ENCODE results near the gene ARL8B. TPM values are rescaled to one million over a fixed set of nuclear protein-coding genes. Genes with fewer than 3 reads are reported as not detected.
"Not testable (repeated sequence)": the region's sequence is repeated elsewhere in the genome, so short reads cannot be mapped to it uniquely, and the experiment has no call there.

The ARL8B gene
- total RNA-seq, 2 experiments from 2014 or later: 33.9 to 38.9 TPM

GRCh38 chr3:5110337-5110736 is 11.8 kb upstream of the ARL8B start:
- ChIA-PET CTCF (interaction anchor here (1.2 to 1.4 kb wide), 2 partner anchors 11 to 399 kb away, joined by 3 to 4 read pairs; no protein-coding TSS in a partner anchor), POLR2A (interaction anchor here (0.7 kb wide), 1 partner anchor 736 kb away, joined by 3 read pairs; no protein-coding TSS in a partner anchor)
- DNase-seq: no peak
- TF ChIP-seq CTCF (IDR thresholded peaks at IDR 0.05): no peak
- no peak for ATAC-seq
- Mint-ChIP-seq H3K27me3 (no peaks in the 10 kb centered on the region), H3K36me3 (ENCODE audit: low read depth) (no peaks in the 10 kb centered on the region), H3K4me3 (no peak overlapping the region), H3K4me1 (ENCODE audit: low read depth) (peaks cover 4% of the 10 kb centered on the region), H3K9me3 (no peaks in the 10 kb centered on the region), H3K27ac (no peak overlapping the region)
- intact Hi-C loops (cut with micrococcal nuclease): no loop called here

GRCh38 chr3:5112043-5112442 is 10.0 kb upstream of the ARL8B start:
- TF ChIP-seq CTCF (IDR thresholded peaks at IDR 0.05): no peak
- POLR2A ChIA-PET: interaction anchor here (0.6 to 1.4 kb wide), 2 partner anchors 14 to 35 kb away, joined by 3 read pairs; no protein-coding TSS in a partner anchor
- peak; percentile 65 for ATAC-seq
- Mint-ChIP-seq H3K27ac (no peak overlapping the region), H3K9me3 (no peaks in the 10 kb centered on the region), H3K4me1 (ENCODE audit: low read depth) (peaks cover 4% of the 10 kb centered on the region), H3K36me3 (ENCODE audit: low read depth) (no peaks in the 10 kb centered on the region), H3K4me3 (no peak overlapping the region), H3K27me3 (no peaks in the 10 kb centered on the region)
- CTCF ChIA-PET: interaction anchor here (0.9 to 1.7 kb wide), 3 partner anchors 9 to 13 kb away, joined by 3 to 7 read pairs (median 4); no protein-coding TSS in a partner anchor
- intact Hi-C loops (cut with micrococcal nuclease): no loop called here
- DNase-seq: no peak

GRCh38 chr3:5113726-5114125 is 8.4 kb upstream of the ARL8B start:
- H3K27me3 Mint-ChIP-seq; H3K9me3 Mint-ChIP-seq; intact Hi-C loops (cut with micrococcal nuclease); H3K4me3 Mint-ChIP-seq; H3K27ac Mint-ChIP-seq; CTCF ChIA-PET; ATAC-seq; H3K4me1 Mint-ChIP-seq (ENCODE audit: low read depth); POLR2A ChIA-PET; H3K36me3 Mint-ChIP-seq (ENCODE audit: low read depth); DNase-seq: not testable (repeated sequence)

GRCh38 chr3:5115506-5116162 is 6.5 kb upstream of the ARL8B start:
- Mint-ChIP-seq H3K4me1 (ENCODE audit: low read depth) (peaks cover 4% of the 10 kb centered on the region), H3K27me3 (no peaks in the 10 kb centered on the region), H3K27ac (no peak overlapping the region), H3K9me3 (no peaks in the 10 kb centered on the region), H3K4me3 (no peak overlapping the region), H3K36me3 (ENCODE audit: low read depth) (no peaks in the 10 kb centered on the region)
- TF ChIP-seq CTCF (IDR thresholded peaks at IDR 0.05): no peak
- ATAC-seq (no peak), DNase-seq (no peak)
- ChIA-PET POLR2A (no interaction called here), CTCF (no interaction called here)
- intact Hi-C loops (cut with micrococcal nuclease): no loop called here

- H3K9me3 Mint-ChIP-seq: no peaks in the 10 kb centered on the region
- H3K4me1 Mint-ChIP-seq (ENCODE audit: low read depth): peaks cover 5% of the 10 kb centered on the region
- H3K36me3 Mint-ChIP-seq (ENCODE audit: low read depth): no peaks in the 10 kb centered on the region
- POLR2A ChIA-PET: no interaction called here
- DNase-seq (no peak), ATAC-seq (no peak)
- intact Hi-C loops (cut with micrococcal nuclease): no loop called here
- no peak overlapping the region for H3K27ac Mint-ChIP-seq
- H3K27me3 Mint-ChIP-seq: no peaks in the 10 kb centered on the region
- no peak for TF ChIP-seq CTCF (IDR thresholded peaks at IDR 0.05)
- no peak overlapping the region for H3K4me3 Mint-ChIP-seq
- CTCF ChIA-PET: no interaction called here
Measured at GRCh38 chr3:5116538-5116937, 5.6 kb upstream of the ARL8B start.
